Suprapubic skin (tissue), 4 donors: ENCODE data around the gene DHX35.

Source experiments
- POLR2A ChIP-seq, 2 donors: fragments of 450-650 bp; IDR thresholded peaks; one replicate each; pipeline ENCODE4 v1.6.1; 2017; ENCODE audit warnings: antibody characterized with exemption in 2 of 2, mild to moderate bottlenecking in 2 of 2, moderate library complexity in 2 of 2
- POLR2AphosphoS5 ChIP-seq, 3 donors: sonication (generic); formaldehyde crosslinking; IDR thresholded peaks; one replicate each; pipeline ENCODE4 v1.6.1; 2017; ENCODE audit warnings: antibody characterized with exemption in 3 of 3

- TF ChIP-seq POLR2AphosphoS5 (IDR thresholded peaks at IDR 0.05) (no peak), POLR2A (IDR thresholded peaks at IDR 0.05) (no peak)
Measured at GRCh38 chr20:39016506-39016905, 54.4 kb downstream of the DHX35 start.
